PC-3 (cell line): ENCODE data around the gene DCLK1. TPM values are rescaled to one million over a fixed set of nuclear protein-coding genes. Genes with fewer than 3 reads are reported as not detected.

Experiments
- ATAC-seq: fragments of 200-7000 bp; cut with Tn5 transposase; 2 replicates; pipeline ENCODE4 v1.9.1; 2020; ENCODE audit warnings: mild to moderate bottlenecking, moderate library complexity
- BruUV-seq: library from RNA; stranded (reverse); fragments of 400-500 nt; replicated peaks from 2 replicates; lab custom pipeline; 2021; lab: Mats Ljungman, UMichigan
- CTCF ChIA-PET: fragments of 300-600 bp; sonication (Branson Sonifier 250); formaldehyde crosslinking; loops from one replicate; lab custom pipeline; 2022; ENCODE audit warnings: antibody characterized with exemption; lab: Charles Lee
- POLR2A ChIA-PET: fragments of 300-600 bp; sonication (Branson Sonifier 250); formaldehyde crosslinking; loops from one replicate; lab custom pipeline; 2022; ENCODE audit warnings: antibody characterized with exemption; ENCODE audit not compliant: unreplicated experiment; lab: Charles Lee
- DNase-seq: peaks from one replicate; pipeline ENCODE4 v3.0.0-alpha.2; 2015
- H2AFZ ChIP-seq: fragments of 300-600 bp; sonication (generic); 2 replicates; pipeline ENCODE4 v1.6.0; 2016; ENCODE audit warnings: antibody characterized with exemption, low read length
- H3F3A ChIP-seq: fragments of 300-600 bp; sonication (generic); one replicate; pipeline ENCODE4 v1.6.0; 2017; ENCODE audit warnings: antibody characterized with exemption, low read length, control low read depth, mild to moderate bottlenecking; ENCODE audit not compliant: unreplicated experiment
- H3K27ac ChIP-seq: fragments of 300-600 bp; sonication (generic); 2 replicates; pipeline ENCODE4 v1.5.1; 2016; ENCODE audit warnings: mild to moderate bottlenecking, low read length
- H3K27me3 ChIP-seq: fragments of 300-600 bp; sonication (generic); 2 replicates; pipeline ENCODE4 v1.6.1; 2016; ENCODE audit warnings: low read length, mixed read lengths
- H3K36me3 ChIP-seq: fragments of 300-600 bp; sonication (generic); 2 replicates; pipeline ENCODE4 v1.6.1; 2016; ENCODE audit warnings: low read depth, mixed run types, low read length, mixed read lengths
- H3K4me1 ChIP-seq: fragments of 300-600 bp; sonication (generic); 2 replicates; pipeline ENCODE4 v1.5.1; 2016; ENCODE audit warnings: low read length; ENCODE audit not compliant: insufficient read depth
- H3K4me2 ChIP-seq: fragments of 300-600 bp; sonication (generic); 2 replicates; pipeline ENCODE4 v1.6.0; 2016; ENCODE audit warnings: low read length
- H3K4me3 ChIP-seq: fragments of 300-600 bp; sonication (generic); 2 replicates; pipeline ENCODE4 v1.5.1; 2016; ENCODE audit warnings: mild to moderate bottlenecking, low read length, mixed read lengths
- H3K79me2 ChIP-seq: fragments of 300-600 bp; sonication (generic); 2 replicates; pipeline ENCODE4 v1.6.1; 2017; ENCODE audit warnings: low read length, mixed read lengths
- H3K9ac ChIP-seq: fragments of 300-600 bp; sonication (generic); 2 replicates; pipeline ENCODE4 v1.6.0; 2016; ENCODE audit warnings: mild to moderate bottlenecking, low read length
- H3K9me2 ChIP-seq: fragments of 300-600 bp; sonication (generic); replicated peaks from 2 replicates; pipeline ENCODE4 v1.6.1; 2016; ENCODE audit warnings: mixed run types, low read length, mixed read lengths
- H3K9me3 ChIP-seq: fragments of 300-600 bp; sonication (generic); 2 replicates; pipeline ENCODE4 v1.6.1; 2016; ENCODE audit warnings: low read length, mixed read lengths
- H4K20me1 ChIP-seq: fragments of 300-600 bp; sonication (generic); 2 replicates; pipeline ENCODE4 v1.6.1; 2016; ENCODE audit warnings: low read length, mixed read lengths
- EZH2 ChIP-seq: fragments of 300-600 bp; sonication (generic); IDR thresholded peaks from one replicate; pipeline ENCODE4 v1.6.1; 2017; ENCODE audit warnings: antibody characterized with exemption, mild to moderate bottlenecking, low read length; ENCODE audit not compliant: unreplicated experiment
- EZH2phosphoT487 ChIP-seq: fragments of 300-600 bp; sonication (generic); IDR thresholded peaks from 2 replicates; pipeline ENCODE4 v1.6.1; 2018; ENCODE audit warnings: mild to moderate bottlenecking, antibody characterized with exemption, low read length, borderline replicate concordance
- intact Hi-C: fragments of 100-400 bp; cut with micrococcal nuclease; formaldehyde crosslinking; loops from 2 replicates; pipeline ENCODE4 v1.9.0; 2023
- total RNA-seq: library from RNA; depleted of rRNA; stranded (reverse); fragments of >200 nt; gene quantifications from 2 replicates; pipeline ENCODE4 v1.2.3, GENCODE V29; 2014
- TF ChIP-seq, protein P1 (sequence below): fragments of 300-600 bp; sonication (generic); conservative IDR thresholded peaks from 2 replicates; pipeline ENCODE4 v1.5.1; 2017; ENCODE audit warnings: antibody characterized with exemption, low read depth, mild to moderate bottlenecking, low read length

DCLK1 gene
- total RNA-seq, 1 experiment from 2014 or later = not detected

DNA sequence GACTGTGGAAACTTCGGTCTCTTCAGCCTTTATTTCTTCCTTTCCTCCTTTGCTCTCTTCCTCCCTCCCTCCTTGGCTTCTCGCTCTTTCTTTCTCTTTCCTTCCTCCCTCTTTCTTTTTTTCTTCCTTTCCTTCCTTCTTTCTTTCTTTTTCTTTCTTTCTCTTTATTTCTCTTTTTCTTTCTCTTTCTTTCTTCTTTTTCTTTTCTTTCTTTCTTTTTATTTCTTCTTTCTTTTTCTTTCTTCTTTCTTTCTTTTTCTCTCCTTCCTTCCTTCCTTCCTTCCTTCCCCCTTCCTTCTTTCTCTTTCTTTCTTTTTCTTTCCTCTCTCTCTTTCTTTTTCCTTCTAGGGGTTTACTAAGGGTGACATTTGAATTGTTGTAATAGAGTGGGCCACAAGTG, 364.5 kb downstream of the DCLK1 start:
- H3K4me1 ChIP-seq = peaks cover 5% of the 10 kb centered on the region; the same call in 1 of the 2 replicates
- no peak overlapping the region for H2AFZ ChIP-seq
- BruUV-seq = no TSS peak
- no peak for ATAC-seq
- no peak overlapping the region for H3K4me3 ChIP-seq
- no peaks in the 10 kb centered on the region for H4K20me1 ChIP-seq
- H3K27ac ChIP-seq = no peak overlapping the region
- no peak overlapping the region for H3K9ac ChIP-seq
- H3K79me2 ChIP-seq = no peaks in the 10 kb centered on the region
- no peaks in the 10 kb centered on the region for H3F3A ChIP-seq
- ChIA-PET POLR2A (no interaction called here), CTCF (no interaction called here)
- H3K36me3 ChIP-seq = no peaks in the 10 kb centered on the region
- no peaks in the 10 kb centered on the region for H3K9me2 ChIP-seq
- intact Hi-C loops = no loop called here
- TF ChIP-seq EZH2 (no peak), EZH2phosphoT487 (no peak)
- TF ChIP-seq, protein P1, sequence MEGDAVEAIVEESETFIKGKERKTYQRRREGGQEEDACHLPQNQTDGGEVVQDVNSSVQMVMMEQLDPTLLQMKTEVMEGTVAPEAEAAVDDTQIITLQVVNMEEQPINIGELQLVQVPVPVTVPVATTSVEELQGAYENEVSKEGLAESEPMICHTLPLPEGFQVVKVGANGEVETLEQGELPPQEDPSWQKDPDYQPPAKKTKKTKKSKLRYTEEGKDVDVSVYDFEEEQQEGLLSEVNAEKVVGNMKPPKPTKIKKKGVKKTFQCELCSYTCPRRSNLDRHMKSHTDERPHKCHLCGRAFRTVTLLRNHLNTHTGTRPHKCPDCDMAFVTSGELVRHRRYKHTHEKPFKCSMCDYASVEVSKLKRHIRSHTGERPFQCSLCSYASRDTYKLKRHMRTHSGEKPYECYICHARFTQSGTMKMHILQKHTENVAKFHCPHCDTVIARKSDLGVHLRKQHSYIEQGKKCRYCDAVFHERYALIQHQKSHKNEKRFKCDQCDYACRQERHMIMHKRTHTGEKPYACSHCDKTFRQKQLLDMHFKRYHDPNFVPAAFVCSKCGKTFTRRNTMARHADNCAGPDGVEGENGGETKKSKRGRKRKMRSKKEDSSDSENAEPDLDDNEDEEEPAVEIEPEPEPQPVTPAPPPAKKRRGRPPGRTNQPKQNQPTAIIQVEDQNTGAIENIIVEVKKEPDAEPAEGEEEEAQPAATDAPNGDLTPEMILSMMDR = no peak
- no peaks in the 10 kb centered on the region for H3K27me3 ChIP-seq
- no peak for DNase-seq
- H3K4me2 ChIP-seq = no peak overlapping the region
- H3K9me3 ChIP-seq = no peaks in the 10 kb centered on the region

DNA sequence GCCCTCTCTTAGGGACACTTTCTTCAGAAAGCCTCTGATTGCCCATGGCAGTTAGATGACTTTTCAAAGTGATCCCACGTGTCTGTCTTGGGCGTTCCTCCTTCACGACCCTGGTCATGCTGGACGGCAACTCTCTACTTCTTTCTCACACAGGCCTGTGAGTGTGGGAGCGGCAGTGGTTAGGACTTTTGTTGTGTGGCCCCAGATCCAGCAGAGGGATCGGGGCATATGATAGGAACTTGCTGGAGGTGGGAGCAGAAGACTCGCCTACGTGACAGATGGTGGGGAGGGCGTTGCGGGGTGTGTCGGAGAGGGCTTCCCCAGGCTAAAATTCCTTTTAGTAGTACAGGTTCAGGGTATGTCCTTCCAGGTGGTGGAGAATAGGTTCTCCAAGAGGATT, 365.2 kb downstream of the DCLK1 start:
- no peak overlapping the region for H3K4me3 ChIP-seq
- BruUV-seq = no TSS peak
- H3K36me3 ChIP-seq = no peaks in the 10 kb centered on the region
- no peaks in the 10 kb centered on the region for H3K79me2 ChIP-seq
- TF ChIP-seq EZH2 = no peak
- no peak for TF ChIP-seq EZH2phosphoT487
- intact Hi-C loops = no loop called here
- DNase-seq (no peak), ATAC-seq (no peak)
- H3K9me3 ChIP-seq = no peaks in the 10 kb centered on the region
- H3K9ac ChIP-seq = no peak overlapping the region
- no peaks in the 10 kb centered on the region for H3K4me1 ChIP-seq
- no peaks in the 10 kb centered on the region for H3K27me3 ChIP-seq
- H3F3A ChIP-seq = no peaks in the 10 kb centered on the region
- no peaks in the 10 kb centered on the region for H3K9me2 ChIP-seq
- no peak overlapping the region for H3K27ac ChIP-seq
- no peaks in the 10 kb centered on the region for H4K20me1 ChIP-seq
- no peak overlapping the region for H2AFZ ChIP-seq
- CTCF ChIA-PET = no interaction called here
- H3K4me2 ChIP-seq = no peak overlapping the region
- POLR2A ChIA-PET = no interaction called here

DNA sequence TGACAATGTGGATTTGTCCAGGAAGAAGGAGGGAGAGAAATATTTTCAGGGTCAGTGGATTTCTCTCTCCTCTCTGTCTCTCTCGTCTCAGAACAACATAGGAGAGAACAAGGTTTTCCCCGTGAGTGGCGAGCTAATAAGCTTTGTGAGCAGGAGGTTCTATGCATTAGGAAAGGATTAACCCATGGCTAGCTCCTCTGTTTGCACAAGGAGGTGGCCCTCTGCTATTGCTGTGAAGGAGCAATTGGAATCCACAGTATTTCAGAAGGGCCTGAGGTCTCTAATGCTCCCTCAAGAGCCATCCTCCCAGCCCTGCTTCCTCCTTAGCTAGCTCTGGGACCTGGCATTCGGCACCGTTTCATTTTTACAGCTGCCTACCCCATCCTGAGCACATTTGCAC, 365.8 kb downstream of the DCLK1 start:
- Histone ChIP-seq H4K20me1 (no peaks in the 10 kb centered on the region), H3K79me2 (no peaks in the 10 kb centered on the region), H3K27me3 (no peaks in the 10 kb centered on the region), H3K4me1 (no peaks in the 10 kb centered on the region), H2AFZ (no peak overlapping the region), H3K9ac (no peak overlapping the region), H3F3A (no peaks in the 10 kb centered on the region), H3K4me3 (no peak overlapping the region), H3K9me3 (no peaks in the 10 kb centered on the region), H3K36me3 (no peaks in the 10 kb centered on the region), H3K9me2 (no peaks in the 10 kb centered on the region), H3K4me2 (no peak overlapping the region), H3K27ac (no peak overlapping the region)
- TF ChIP-seq EZH2 = no peak
- TF ChIP-seq EZH2phosphoT487 = no peak
- TF ChIP-seq, protein P1 = no peak
- intact Hi-C loops = no loop called here
- ChIA-PET POLR2A (no interaction called here), CTCF (no interaction called here)
- BruUV-seq = no TSS peak
- DNase-seq (no peak), ATAC-seq (no peak)
